PC-9 (cell line): ENCODE results near the gene C17orf78. TPM values are rescaled to one million over a fixed set of nuclear protein-coding genes. Genes with fewer than 3 reads are reported as not detected.
A peak's percentile ranks its signal among the peaks of the same experiment; 100 is the strongest.
"Not testable (repeated sequence)": the region's sequence is repeated elsewhere in the genome, so short reads cannot be mapped to it uniquely, and the experiment has no call there.

Source experiments
- BruUV-seq: library from RNA; stranded (reverse); fragments of 400-500 nt; replicated peaks from 2 replicates; lab custom pipeline; 2021; lab: Mats Ljungman, UMichigan
- CTCF ChIA-PET: fragments of 300-600 bp; sonication (Branson Sonifier 250); formaldehyde crosslinking; loops from one replicate; lab custom pipeline; 2022; ENCODE audit warnings: antibody characterized with exemption; lab: Charles Lee
- POLR2A ChIA-PET: fragments of 300-600 bp; sonication (Branson Sonifier 250); formaldehyde crosslinking; loops from one replicate; lab custom pipeline; 2022; ENCODE audit warnings: antibody characterized with exemption; ENCODE audit not compliant: unreplicated experiment; lab: Charles Lee
- DNase-seq, 2 experiments: peaks; one replicate each; pipeline versions ENCODE4 v3.0.0 to v3.0.0-alpha.2; 2015 to 2022; ENCODE audit warnings: mixed read lengths in 1 of 2
- H2AFZ ChIP-seq: fragments of 200-600 bp; sonication (generic); 2 replicates; pipeline ENCODE4 v1.8.1; 2017; ENCODE audit warnings: antibody characterized with exemption
- H3F3A ChIP-seq: fragments of 200-600 bp; sonication (generic); 2 replicates; pipeline ENCODE4 v1.8.1; 2017; ENCODE audit warnings: antibody characterized with exemption, mild to moderate bottlenecking, low read depth; ENCODE audit not compliant: insufficient read depth
- H3K27ac ChIP-seq: fragments of 200-600 bp; sonication (generic); 2 replicates; pipeline ENCODE4 v1.6.1; 2016; ENCODE audit warnings: mixed run types
- H3K27me3 ChIP-seq: fragments of 200-600 bp; sonication (generic); 2 replicates; pipeline ENCODE4 v1.6.1; 2016; ENCODE audit warnings: low read depth, mixed run types; ENCODE audit not compliant: insufficient read depth
- H3K36me3 ChIP-seq: fragments of 200-600 bp; sonication (generic); 2 replicates; pipeline ENCODE4 v1.6.1; 2016; ENCODE audit warnings: low read depth, mixed run types
- H3K4me1 ChIP-seq: fragments of 200-600 bp; sonication (generic); replicated peaks from 2 replicates; pipeline ENCODE4 v1.6.1; 2016; ENCODE audit warnings: mixed run types; ENCODE audit not compliant: insufficient read depth
- H3K4me2 ChIP-seq: fragments of 200-600 bp; sonication (generic); 2 replicates; pipeline ENCODE4 v1.6.1; 2017; ENCODE audit warnings: mixed run types
- H3K4me3 ChIP-seq: fragments of 200-600 bp; sonication (generic); 2 replicates; pipeline ENCODE4 v1.6.1; 2016; ENCODE audit warnings: mixed run types
- H3K79me2 ChIP-seq: fragments of 200-600 bp; sonication (generic); 2 replicates; pipeline ENCODE4 v1.6.1; 2017; ENCODE audit warnings: low read depth, mixed run types
- H3K9me2 ChIP-seq: fragments of 200-600 bp; sonication (generic); 2 replicates; pipeline ENCODE4 v1.8.1; 2017; ENCODE audit warnings: mild to moderate bottlenecking; ENCODE audit not compliant: insufficient read depth
- H3K9me3 ChIP-seq: fragments of 200-600 bp; sonication (generic); 2 replicates; pipeline ENCODE4 v1.8.1; 2016; ENCODE audit warnings: low read depth; ENCODE audit not compliant: insufficient read depth
- H4K20me1 ChIP-seq: fragments of 200-600 bp; sonication (generic); 2 replicates; pipeline ENCODE4 v1.8.1; 2017; ENCODE audit not compliant: insufficient read depth
- EZH2 ChIP-seq: fragments of 200-600 bp; sonication (generic); IDR thresholded peaks from 2 replicates; pipeline ENCODE4 v1.8.0; 2017; ENCODE audit warnings: antibody characterized with exemption, low read depth
- intact Hi-C: fragments of 100-400 bp; cut with micrococcal nuclease; formaldehyde crosslinking; loops from one replicate; pipeline ENCODE4 v1.10.0; 2022; ENCODE audit not compliant: unreplicated experiment
- total RNA-seq: library from RNA; stranded (reverse); gene quantifications from 2 replicates; pipeline ENCODE4 v1.2.3, GENCODE V29; 2021
- TF ChIP-seq, protein P1 (sequence below): fragments of 200-600 bp; sonication (generic); conservative IDR thresholded peaks from 2 replicates; pipeline ENCODE4 v1.6.1; 2017; ENCODE audit warnings: mixed run types, antibody characterized with exemption, mild to moderate bottlenecking, moderate library complexity

The C17orf78 gene
- total RNA-seq, 1 experiment from 2014 or later: not detected

- Histone ChIP-seq H3F3A (peaks cover 28% of the 10 kb centered on the region), H4K20me1 (no peaks in the 10 kb centered on the region), H3K4me1 (peaks cover 31% of the 10 kb centered on the region), H3K4me3 (no peak overlapping the region), H3K79me2 (peaks cover 14% of the 10 kb centered on the region), H3K27ac (peak overlapping the region; percentile 40), H3K9me3 (no peaks in the 10 kb centered on the region), H3K27me3 (no peaks in the 10 kb centered on the region), H3K4me2 (peak overlapping the region; percentile 14; the same call in 1 of the 2 replicates), H2AFZ (no peak overlapping the region), H3K36me3 (no peaks in the 10 kb centered on the region), H3K9me2 (no peaks in the 10 kb centered on the region)
- CTCF ChIA-PET: no interaction called here
- intact Hi-C loops: loop anchor here (5.0 kb wide), 1 partner anchor 42 kb away; no protein-coding TSS in a partner anchor
- TF ChIP-seq EZH2: no peak
- TF ChIP-seq, protein P1, sequence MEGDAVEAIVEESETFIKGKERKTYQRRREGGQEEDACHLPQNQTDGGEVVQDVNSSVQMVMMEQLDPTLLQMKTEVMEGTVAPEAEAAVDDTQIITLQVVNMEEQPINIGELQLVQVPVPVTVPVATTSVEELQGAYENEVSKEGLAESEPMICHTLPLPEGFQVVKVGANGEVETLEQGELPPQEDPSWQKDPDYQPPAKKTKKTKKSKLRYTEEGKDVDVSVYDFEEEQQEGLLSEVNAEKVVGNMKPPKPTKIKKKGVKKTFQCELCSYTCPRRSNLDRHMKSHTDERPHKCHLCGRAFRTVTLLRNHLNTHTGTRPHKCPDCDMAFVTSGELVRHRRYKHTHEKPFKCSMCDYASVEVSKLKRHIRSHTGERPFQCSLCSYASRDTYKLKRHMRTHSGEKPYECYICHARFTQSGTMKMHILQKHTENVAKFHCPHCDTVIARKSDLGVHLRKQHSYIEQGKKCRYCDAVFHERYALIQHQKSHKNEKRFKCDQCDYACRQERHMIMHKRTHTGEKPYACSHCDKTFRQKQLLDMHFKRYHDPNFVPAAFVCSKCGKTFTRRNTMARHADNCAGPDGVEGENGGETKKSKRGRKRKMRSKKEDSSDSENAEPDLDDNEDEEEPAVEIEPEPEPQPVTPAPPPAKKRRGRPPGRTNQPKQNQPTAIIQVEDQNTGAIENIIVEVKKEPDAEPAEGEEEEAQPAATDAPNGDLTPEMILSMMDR: no peak
- BruUV-seq: no TSS peak
- POLR2A ChIA-PET: no interaction called here
- DNase-seq: peak; percentile 53 to 92
Measured at GRCh38 chr17:37399265-37399803, 23.5 kb downstream of the C17orf78 start.

GRCh38 chr17:37400505-37400904 lies 24.7 kb downstream of the C17orf78 start:
- H4K20me1 ChIP-seq: no peaks in the 10 kb centered on the region
- peaks cover 43% of the 10 kb centered on the region for H3K4me1 ChIP-seq
- no TSS peak for BruUV-seq
- intact Hi-C loops: no loop called here
- H3K9me2 ChIP-seq: no peaks in the 10 kb centered on the region
- no peaks in the 10 kb centered on the region for H3K9me3 ChIP-seq
- H3K27ac ChIP-seq: no peak overlapping the region
- no peak overlapping the region for H3K4me3 ChIP-seq
- H2AFZ ChIP-seq: no peak overlapping the region
- no peaks in the 10 kb centered on the region for H3K36me3 ChIP-seq
- no peak overlapping the region for H3K4me2 ChIP-seq
- TF ChIP-seq, protein P1: no peak
- no peak for TF ChIP-seq EZH2
- peaks cover 26% of the 10 kb centered on the region for H3K79me2 ChIP-seq
- H3F3A ChIP-seq: peaks cover 28% of the 10 kb centered on the region
- ChIA-PET POLR2A (no interaction called here), CTCF (no interaction called here)
- DNase-seq: no peak
- no peaks in the 10 kb centered on the region for H3K27me3 ChIP-seq

DNA sequence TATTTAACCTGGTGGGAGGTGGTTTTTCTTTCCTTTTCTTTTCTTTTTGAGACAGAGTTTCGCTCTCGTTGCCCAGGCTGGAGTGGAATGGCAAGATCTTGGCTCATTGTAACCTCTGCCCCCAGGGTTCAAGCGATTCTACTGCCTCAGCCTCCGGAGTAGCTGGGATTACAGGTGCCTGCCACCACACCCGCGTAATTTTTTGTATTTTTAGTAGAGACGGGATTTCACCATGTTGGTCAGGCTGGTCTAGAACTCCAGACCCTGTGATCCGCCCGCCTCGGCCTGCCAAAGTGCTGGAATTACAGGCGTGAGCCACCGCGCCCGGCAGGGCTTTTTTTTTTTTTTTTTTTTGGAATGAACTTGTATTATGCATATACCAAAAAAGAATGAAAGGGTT lies 29.7 kb downstream of the C17orf78 start:
- H3K4me3 ChIP-seq: peak overlapping the region; percentile 100
- intact Hi-C loops, H4K20me1 ChIP-seq, POLR2A ChIA-PET, H3K9me3 ChIP-seq, H3K27me3 ChIP-seq, DNase-seq, BruUV-seq, H3K36me3 ChIP-seq, H3K9me2 ChIP-seq: not testable (repeated sequence)
- H3K4me1 ChIP-seq: peaks cover 25% of the 10 kb centered on the region
- H3K4me2 ChIP-seq: peak overlapping the region; percentile 97
- peaks cover 26% of the 10 kb centered on the region for H3F3A ChIP-seq
- CTCF ChIA-PET: interaction anchor here (1.9 kb wide), 1 partner anchor 32 kb away, joined by 5 read pairs; no protein-coding TSS in a partner anchor
- H3K79me2 ChIP-seq: peaks cover 69% of the 10 kb centered on the region
- peak overlapping the region; percentile 98; the same call in 1 of the 2 replicates for H2AFZ ChIP-seq
- peak overlapping the region; percentile 53 for H3K27ac ChIP-seq
